ENCODE measurements around the gene TTC31. TPM values are rescaled to one million over a fixed set of nuclear protein-coding genes. Genes with fewer than 3 reads are reported as not detected.

TTC31 gene
- total RNA-seq, 1 experiment from 2014 or later, result 26.4 TPM

- Histone ChIP-seq H3K4me3 (replicated peaks in 1 of 2; ENCODE audit: low read depth in 1 of 2, low read length in 2 of 2) (no peak overlapping the region), H3K27ac (ENCODE audit: low read depth, low read length) (no peak overlapping the region), H3K9me3 (ENCODE audit: control insufficient read depth in 1 of 2, insufficient read depth in 1 of 2, low read depth in 1 of 2, low read length in 2 of 2) (no peaks in the 10 kb centered on the region), H3K9ac (ENCODE audit: low read length) (no peak overlapping the region), H4K20me1 (ENCODE audit: insufficient read depth) (no peaks in the 10 kb centered on the region), H3K9me2 (ENCODE audit: insufficient read depth) (no peaks in the 10 kb centered on the region), H3K4me2 (ENCODE audit: low read length) (no peak overlapping the region), H3K79me2 (ENCODE audit: insufficient read depth, low read length) (no peaks in the 10 kb centered on the region), H3K27me3 (ENCODE audit: insufficient read depth, low read length) (no peaks in the 10 kb centered on the region), H2AFZ (ENCODE audit: low read depth, low read length, poor library complexity, severe bottlenecking) (no peak overlapping the region), H3K36me3 (ENCODE audit: control insufficient read depth in 1 of 2, insufficient read depth in 2 of 2, low read length in 2 of 2) (no peaks in the 10 kb centered on the region), H3K4me1 (ENCODE audit: control insufficient read depth in 1 of 2, insufficient read depth in 2 of 2, low read length in 2 of 2) (no peaks in the 10 kb centered on the region; a peak in 2 of 4 replicates)
- ATAC-seq (no peak), DNase-seq (ENCODE audit: low read depth, low spot score) (no peak)
- BruUV-seq (replicated peaks), result no TSS peak
- intact Hi-C loops (cut with micrococcal nuclease), result no loop called here
- ChIA-PET RAD21 (ENCODE audit: low non-redundant PET in 1 of 2, low total read pairs in 2 of 2, uncharacterized antibody in 2 of 2, unreplicated experiment in 2 of 2) (no interaction called here), POLR2A (no interaction called here), CTCF (no interaction called here)
- TF ChIP-seq SRF (IDR thresholded peaks at IDR 0.05; ENCODE audit: low read depth) (no peak), ZFX (IDR thresholded peaks at IDR 0.05) (no peak)
Measured at GRCh38 chr2:74540291-74540690, 57.4 kb downstream of the TTC31 start.

GRCh38 chr2:74542978-74543377, 60.1 kb downstream of the TTC31 start:
- RAD21 ChIA-PET (ENCODE audit: low non-redundant PET in 1 of 2, low total read pairs in 2 of 2, uncharacterized antibody in 2 of 2, unreplicated experiment in 2 of 2), result no interaction called here
- H3K9ac ChIP-seq (ENCODE audit: low read length), result no peak overlapping the region
- no peak overlapping the region for H3K27ac ChIP-seq (ENCODE audit: low read depth, low read length)
- no peak overlapping the region for H3K4me3 ChIP-seq (replicated peaks in 1 of 2; ENCODE audit: low read depth in 1 of 2, low read length in 2 of 2)
- POLR2A ChIA-PET, result interaction anchor here (1.0 kb wide), 1 partner anchor 12 kb away, joined by 3 read pairs; no protein-coding TSS in a partner anchor
- peaks cover 0 to 1% of the 10 kb centered on the region in 2 experiments; a peak in 3 of 4 replicates for H3K4me1 ChIP-seq (ENCODE audit: control insufficient read depth in 1 of 2, insufficient read depth in 2 of 2, low read length in 2 of 2)
- CTCF ChIA-PET, result no interaction called here
- H3K79me2 ChIP-seq (ENCODE audit: insufficient read depth, low read length), result no peaks in the 10 kb centered on the region
- H3K36me3 ChIP-seq (ENCODE audit: control insufficient read depth in 1 of 2, insufficient read depth in 2 of 2, low read length in 2 of 2), result no peaks in the 10 kb centered on the region
- H3K4me2 ChIP-seq (ENCODE audit: low read length), result no peak overlapping the region
- no peaks in the 10 kb centered on the region for H4K20me1 ChIP-seq (ENCODE audit: insufficient read depth)
- H3K9me2 ChIP-seq (ENCODE audit: insufficient read depth), result no peaks in the 10 kb centered on the region
- DNase-seq (ENCODE audit: low read depth, low spot score) (no peak), ATAC-seq (no peak)
- H2AFZ ChIP-seq (ENCODE audit: low read depth, low read length, poor library complexity, severe bottlenecking), result no peak overlapping the region
- H3K9me3 ChIP-seq (ENCODE audit: control insufficient read depth in 1 of 2, insufficient read depth in 1 of 2, low read depth in 1 of 2, low read length in 2 of 2), result no peaks in the 10 kb centered on the region
- BruUV-seq (replicated peaks), result no TSS peak
- H3K27me3 ChIP-seq (ENCODE audit: insufficient read depth, low read length), result no peaks in the 10 kb centered on the region
- TF ChIP-seq TCF7L2 (IDR thresholded peaks at IDR 0.05; ENCODE audit: borderline replicate concordance, extremely low read depth, insufficient read depth, insufficient read length) (no peak), SIN3A (IDR thresholded peaks at IDR 0.05; ENCODE audit: low read depth) (no peak), ELF1 (IDR thresholded peaks at IDR 0.05; ENCODE audit: borderline replicate concordance, low read depth) (no peak), ZNF274 (IDR thresholded peaks at IDR 0.05; ENCODE audit: low read depth, low read length) (no peak), FOSL1 (IDR thresholded peaks at IDR 0.05; ENCODE audit: low read depth) (no peak), YY1 (IDR thresholded peaks at IDR 0.05; ENCODE audit: extremely low read depth, insufficient replicate concordance, low read depth, low read length) (no peak), SP1 (IDR thresholded peaks at IDR 0.05; ENCODE audit: low read depth) (no peak), CBX3 (IDR thresholded peaks at IDR 0.05; ENCODE audit: low read depth) (no peak), ZFX (IDR thresholded peaks at IDR 0.05) (no peak), EZH2 (IDR thresholded peaks at IDR 0.05) (no peak), SRF (IDR thresholded peaks at IDR 0.05; ENCODE audit: low read depth) (no peak)
- intact Hi-C loops (cut with micrococcal nuclease), result no loop called here

Other genes starting within 250 kb of the TTC31 start
- 0.91 TPM for gene SLC4A5, start 139.7 kb upstream of the TTC31 start, total RNA-seq (2021; ENCODE audit: unreplicated experiment)
- 129 TPM for gene DCTN1, start 102.8 kb upstream of the TTC31 start, total RNA-seq (2021; ENCODE audit: unreplicated experiment)
- 6.5 TPM for gene C2orf81, start 61.5 kb upstream of the TTC31 start, total RNA-seq (2021; ENCODE audit: unreplicated experiment)
- gene WDR54, start 61.4 kb upstream of the TTC31 start, total RNA-seq (2021; ENCODE audit: unreplicated experiment), result 54.9 TPM
- 94.0 TPM for gene RTKN, start 41.1 kb upstream of the TTC31 start, total RNA-seq (2021; ENCODE audit: unreplicated experiment)
- gene INO80B, start 28.0 kb upstream of the TTC31 start, total RNA-seq (2021; ENCODE audit: unreplicated experiment), result 24.0 TPM
- 64.7 TPM for gene WBP1, start 24.6 kb upstream of the TTC31 start, total RNA-seq (2021; ENCODE audit: unreplicated experiment)
- 72.9 TPM for gene MOGS, start 17.7 kb upstream of the TTC31 start, total RNA-seq (2021; ENCODE audit: unreplicated experiment)
- gene MRPL53, start 10.4 kb upstream of the TTC31 start, total RNA-seq (2021; ENCODE audit: unreplicated experiment), result 65.4 TPM
- gene CCDC142, start 83 bp upstream of the TTC31 start, total RNA-seq (2021; ENCODE audit: unreplicated experiment), result 15.0 TPM
- 10.1 TPM for gene LBX2, start 16.5 kb downstream of the TTC31 start, total RNA-seq (2021; ENCODE audit: unreplicated experiment)
- 39.9 TPM for gene PCGF1, start 24.6 kb downstream of the TTC31 start, total RNA-seq (2021; ENCODE audit: unreplicated experiment)
- gene TLX2, start 31.4 kb downstream of the TTC31 start, total RNA-seq (2021; ENCODE audit: unreplicated experiment), result not detected
- 0.98 TPM for gene DQX1, start 43.1 kb downstream of the TTC31 start, total RNA-seq (2021; ENCODE audit: unreplicated experiment)
- 116 TPM for gene AUP1, start 46.6 kb downstream of the TTC31 start, total RNA-seq (2021; ENCODE audit: unreplicated experiment)
- gene HTRA2, start 46.9 kb downstream of the TTC31 start, total RNA-seq (2021; ENCODE audit: unreplicated experiment), result 36.2 TPM
- 4.1 TPM for gene LOXL3, start 70.9 kb downstream of the TTC31 start, total RNA-seq (2021; ENCODE audit: unreplicated experiment)
- 18.8 TPM for gene DOK1, start 71.6 kb downstream of the TTC31 start, total RNA-seq (2021; ENCODE audit: unreplicated experiment)
- 28.2 TPM for gene M1AP, start 165.2 kb downstream of the TTC31 start, total RNA-seq (2021; ENCODE audit: unreplicated experiment)
- 12.3 TPM for gene SEMA4F, start 171.2 kb downstream of the TTC31 start, total RNA-seq (2021; ENCODE audit: unreplicated experiment)